Measurements from ENCODE around the gene JAK1. TPM values are rescaled to one million over a fixed set of nuclear protein-coding genes. Genes with fewer than 3 reads are reported as not detected.

Gene JAK1
- total RNA-seq, 1 experiment from 2014 or later, result 73.1 TPM

- Mint-ChIP-seq H3K4me3 (ENCODE audit: unreplicated experiment) (no peak overlapping the region), H3K36me3 (ENCODE audit: insufficient read depth, unreplicated experiment) (peaks cover 72% of the 10 kb centered on the region), H3K4me1 (ENCODE audit: insufficient read depth, unreplicated experiment) (no peaks in the 10 kb centered on the region), H3K9me3 (ENCODE audit: unreplicated experiment) (no peaks in the 10 kb centered on the region), H3K27me3 (ENCODE audit: insufficient read depth, unreplicated experiment) (no peaks in the 10 kb centered on the region), H3K27ac (ENCODE audit: low read depth, unreplicated experiment) (no peak overlapping the region)
- no TSS peak for BruUV-seq (replicated peaks)
- intact Hi-C loops (cut with micrococcal nuclease), result no loop called here
- TF ChIP-seq CTCF (IDR thresholded peaks at IDR 0.05; ENCODE audit: unreplicated experiment), result no peak
- peak; percentile 14 for DNase-seq (ENCODE audit: unreplicated experiment)
- ChIA-PET POLR2A (no interaction called here), CTCF (interaction anchor here (0.7 to 1.9 kb wide), 2 partner anchors 16 to 159 kb away, joined by 3 to 6 read pairs; no protein-coding TSS in a partner anchor)
Measured at GRCh38 chr1:64834734-64835133, 131.6 kb downstream of the JAK1 start.

GRCh38 chr1:64830030-64830651 is 136.2 kb downstream of the JAK1 start:
- no TSS peak for BruUV-seq (replicated peaks)
- CTCF ChIA-PET, result interaction anchor here (0.6 to 1.0 kb wide), 2 partner anchors 86 to 357 kb away, joined by 4 to 5 read pairs; partner anchors contain the start of gene RAVER2
- TF ChIP-seq CTCF (IDR thresholded peaks at IDR 0.05; ENCODE audit: unreplicated experiment), result no peak
- Mint-ChIP-seq H3K27ac (ENCODE audit: low read depth, unreplicated experiment) (no peak overlapping the region), H3K4me3 (ENCODE audit: unreplicated experiment) (no peak overlapping the region), H3K27me3 (ENCODE audit: insufficient read depth, unreplicated experiment) (no peaks in the 10 kb centered on the region), H3K9me3 (ENCODE audit: unreplicated experiment) (no peaks in the 10 kb centered on the region), H3K4me1 (ENCODE audit: insufficient read depth, unreplicated experiment) (no peaks in the 10 kb centered on the region), H3K36me3 (ENCODE audit: insufficient read depth, unreplicated experiment) (peaks cover 35% of the 10 kb centered on the region)
- intact Hi-C loops (cut with micrococcal nuclease), result no loop called here
- no peak for DNase-seq (ENCODE audit: unreplicated experiment)
- POLR2A ChIA-PET, result no interaction called here

- no peak for TF ChIP-seq CTCF (IDR thresholded peaks at IDR 0.05; ENCODE audit: unreplicated experiment)
- ChIA-PET CTCF (interaction anchor here (1.0 kb wide), 1 partner anchor 142 kb away, joined by 3 read pairs; no protein-coding TSS in a partner anchor), POLR2A (no interaction called here)
- H3K27ac Mint-ChIP-seq (ENCODE audit: low read depth, unreplicated experiment), result peak overlapping the region; percentile 44
- intact Hi-C loops (cut with micrococcal nuclease), result no loop called here
- no peaks in the 10 kb centered on the region for H3K27me3 Mint-ChIP-seq (ENCODE audit: insufficient read depth, unreplicated experiment)
- peaks cover 29% of the 10 kb centered on the region for H3K36me3 Mint-ChIP-seq (ENCODE audit: insufficient read depth, unreplicated experiment)
- H3K9me3 Mint-ChIP-seq (ENCODE audit: unreplicated experiment), result no peaks in the 10 kb centered on the region
- no peak overlapping the region for H3K4me3 Mint-ChIP-seq (ENCODE audit: unreplicated experiment)
- no peaks in the 10 kb centered on the region for H3K4me1 Mint-ChIP-seq (ENCODE audit: insufficient read depth, unreplicated experiment)
- no TSS peak for BruUV-seq (replicated peaks)
- no peak for DNase-seq (ENCODE audit: unreplicated experiment)
Measured at GRCh38 chr1:64829411-64830029, 136.8 kb downstream of the JAK1 start.

- H3K9me3 Mint-ChIP-seq (ENCODE audit: unreplicated experiment), result no peaks in the 10 kb centered on the region
- TF ChIP-seq CTCF (IDR thresholded peaks at IDR 0.05; ENCODE audit: unreplicated experiment), result no peak
- intact Hi-C loops (cut with micrococcal nuclease), result no loop called here
- ChIA-PET POLR2A (interaction anchor here (0.9 kb wide), 1 partner anchor 11 kb away, joined by 4 read pairs; no protein-coding TSS in a partner anchor), CTCF (interaction anchor here (0.8 to 1.0 kb wide), 2 partner anchors 85 to 141 kb away, joined by 3 read pairs; no protein-coding TSS in a partner anchor)
- BruUV-seq (replicated peaks), result no TSS peak
- peaks cover 7% of the 10 kb centered on the region for H3K4me1 Mint-ChIP-seq (ENCODE audit: insufficient read depth, unreplicated experiment)
- DNase-seq (ENCODE audit: unreplicated experiment), result no peak
- H3K27me3 Mint-ChIP-seq (ENCODE audit: insufficient read depth, unreplicated experiment), result no peaks in the 10 kb centered on the region
- peak overlapping the region; percentile 44 for H3K27ac Mint-ChIP-seq (ENCODE audit: low read depth, unreplicated experiment)
- no peak overlapping the region for H3K4me3 Mint-ChIP-seq (ENCODE audit: unreplicated experiment)
- peaks cover 29% of the 10 kb centered on the region for H3K36me3 Mint-ChIP-seq (ENCODE audit: insufficient read depth, unreplicated experiment)
Measured at GRCh38 chr1:64828829-64829228, 137.5 kb downstream of the JAK1 start.

All from MCF 10A (cell line).